Measurements from ENCODE around the gene TRERF1.

TRERF1 gene

DNA sequence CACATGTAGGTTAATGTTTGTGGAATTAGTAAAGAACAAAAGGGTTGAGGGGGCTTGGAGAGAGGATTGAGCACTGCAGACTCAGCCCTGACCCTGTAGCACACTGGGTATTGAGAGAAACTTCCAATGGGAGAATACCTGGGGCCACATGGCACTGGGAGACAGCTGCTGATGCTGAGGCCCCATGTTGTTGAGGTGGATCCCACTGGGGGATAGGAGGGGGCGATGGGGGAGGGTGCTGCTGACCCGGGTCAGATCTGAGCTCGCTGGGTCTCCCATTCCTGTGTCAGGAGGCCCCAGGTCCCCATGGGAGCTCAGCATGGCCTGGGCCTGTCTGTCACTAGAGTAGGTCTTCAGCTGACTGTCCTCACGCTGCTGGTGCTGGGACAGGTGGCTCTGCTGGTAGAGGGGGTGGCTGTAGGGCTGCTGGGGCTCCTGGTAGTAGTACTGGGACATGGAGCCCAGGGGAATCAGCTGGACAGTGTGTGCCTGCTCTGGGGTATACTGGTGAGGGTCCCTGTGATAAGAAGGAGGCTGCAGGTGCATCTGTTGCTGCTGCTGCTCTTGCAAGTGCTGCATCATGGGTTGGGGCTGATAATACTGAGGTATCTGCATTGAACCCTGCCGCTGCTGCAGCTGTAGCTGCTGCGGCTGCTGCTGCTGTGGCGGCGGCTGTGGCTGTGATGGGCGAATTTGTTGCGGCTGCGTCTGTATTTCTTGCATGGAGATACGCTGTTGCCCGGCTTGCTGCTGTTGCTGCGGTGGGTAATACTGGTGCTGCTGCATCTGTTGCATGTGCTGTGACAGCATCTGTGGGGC is 183.5 kb downstream of the TRERF1 start:
- no peak for DNase-seq

DNA sequence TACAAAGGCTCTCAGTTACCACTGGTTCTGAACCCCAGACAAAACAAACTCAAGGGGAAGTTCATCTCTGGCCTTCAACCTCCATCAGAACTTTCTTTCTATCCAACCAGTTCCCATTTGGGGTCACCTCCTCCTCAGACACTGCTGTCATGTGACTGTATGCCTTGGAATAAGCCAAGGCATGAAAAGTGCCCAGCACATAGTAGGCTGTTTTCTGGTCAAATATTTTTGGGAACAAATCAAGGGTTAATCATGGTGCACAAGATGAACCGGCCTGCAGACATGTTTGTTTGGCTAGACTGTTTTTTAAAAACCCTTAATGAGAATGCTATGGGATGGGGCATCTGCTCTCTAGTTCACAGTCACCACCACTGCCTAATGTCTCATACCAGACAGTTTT is 185.2 kb downstream of the TRERF1 start:
- no peak for DNase-seq

DNA sequence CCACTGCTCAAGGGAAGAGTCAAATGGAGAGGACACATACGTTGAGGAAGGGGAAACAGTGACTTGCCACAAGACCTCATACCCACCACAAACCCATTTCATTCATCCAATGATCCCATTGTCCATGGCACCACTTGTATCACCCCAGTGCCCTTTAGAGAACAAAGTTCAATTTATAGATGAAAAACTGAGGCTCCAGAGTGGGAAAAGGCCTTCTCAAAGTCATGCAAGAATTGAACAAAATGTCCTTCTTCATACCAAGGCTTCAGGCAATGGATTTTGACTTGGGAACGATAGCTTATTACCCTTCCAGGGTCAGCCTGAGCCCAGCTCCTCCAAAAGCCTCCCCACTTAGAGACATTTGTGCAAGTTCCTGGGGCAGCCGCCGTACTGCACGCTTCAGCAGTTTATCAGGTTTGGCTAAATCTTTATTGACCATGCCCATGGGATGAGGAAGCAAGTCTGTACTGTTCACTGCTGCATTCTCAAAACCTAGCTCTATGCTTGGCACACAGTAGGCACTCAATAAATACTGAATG is 186.8 kb downstream of the TRERF1 start:
- no peak for DNase-seq

DNA sequence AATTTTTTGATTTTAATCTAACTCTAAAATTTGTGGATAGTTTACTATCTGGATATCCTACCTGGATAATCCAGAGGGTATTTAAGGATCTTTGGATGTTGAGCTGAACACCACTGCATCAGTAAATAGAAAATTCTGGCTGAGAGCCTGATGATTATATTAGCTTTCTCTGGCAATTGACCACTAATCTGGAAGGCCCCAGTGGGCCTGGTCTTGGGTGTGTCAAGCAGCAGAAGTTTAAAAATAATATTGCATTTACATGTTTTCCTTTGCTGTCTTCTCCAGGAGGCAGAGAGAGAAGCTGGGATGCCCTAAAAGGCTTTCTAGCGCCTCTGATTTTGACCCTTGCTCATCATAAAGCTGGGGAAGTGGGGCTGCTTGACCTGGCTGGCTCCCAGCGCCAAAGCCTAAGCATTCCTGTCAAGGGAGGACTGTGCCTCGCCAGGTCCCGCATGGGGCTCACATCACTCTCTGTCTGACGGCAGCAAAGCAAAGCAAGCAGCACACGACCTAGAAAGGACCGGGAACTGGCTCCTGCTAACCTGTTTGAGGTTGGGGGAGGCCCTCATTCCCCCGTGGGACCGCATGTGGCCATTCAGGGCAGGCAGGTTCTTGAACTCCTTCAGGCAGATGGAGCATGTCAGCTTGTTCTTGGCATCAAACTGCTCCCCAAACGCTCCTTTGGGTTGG is 187.4 kb downstream of the TRERF1 start:
- DNase-seq = no peak

DNA sequence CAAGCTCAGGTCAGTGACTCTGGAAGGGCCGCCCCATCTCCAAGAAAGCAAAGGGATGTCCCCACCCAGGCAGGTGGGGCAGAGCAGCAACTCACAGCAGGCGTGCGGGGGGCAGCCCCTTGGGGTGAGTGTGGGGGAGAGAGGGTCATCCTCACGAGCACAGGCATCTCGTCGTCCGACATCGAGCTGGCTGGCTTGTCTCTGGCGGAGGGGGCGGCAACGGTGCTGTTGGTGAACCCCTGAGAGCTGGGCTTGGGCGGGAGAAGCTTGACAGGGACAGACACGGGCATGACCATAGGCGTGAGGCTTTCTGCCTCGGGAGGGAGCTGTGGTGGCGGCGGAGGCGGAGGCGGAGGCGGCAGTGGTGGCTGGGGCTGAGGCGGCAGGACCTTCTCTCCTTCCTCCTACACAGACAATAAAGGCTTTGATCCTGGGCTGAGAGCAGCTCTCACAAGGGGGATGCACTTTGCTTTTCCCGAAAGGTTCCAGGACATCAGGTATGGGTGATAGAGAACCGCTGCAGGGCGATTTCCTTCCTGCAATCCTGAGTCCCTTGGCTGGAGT is 188.5 kb downstream of the TRERF1 start:
- DNase-seq = no peak

DNA sequence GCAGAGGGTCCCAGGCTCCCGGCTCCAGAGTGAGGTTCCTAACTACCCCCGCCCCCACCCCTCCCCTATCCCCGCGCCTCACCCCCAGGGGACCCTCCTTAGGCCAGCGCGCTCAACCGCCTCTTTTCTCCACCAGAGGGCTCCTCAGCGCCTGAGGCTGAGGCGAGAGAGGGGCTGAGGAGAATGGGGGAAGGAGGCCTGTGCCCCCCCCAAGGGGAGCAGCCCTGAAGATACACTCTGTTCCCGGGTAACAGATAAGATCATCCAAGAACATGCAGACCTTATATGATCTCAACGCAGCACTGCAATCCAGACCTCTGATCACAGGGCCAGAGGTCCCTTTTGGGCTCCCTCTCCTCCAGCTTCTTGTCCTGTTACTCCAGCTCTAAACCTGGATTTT is 190.8 kb downstream of the TRERF1 start:
- no peak for DNase-seq

DNA sequence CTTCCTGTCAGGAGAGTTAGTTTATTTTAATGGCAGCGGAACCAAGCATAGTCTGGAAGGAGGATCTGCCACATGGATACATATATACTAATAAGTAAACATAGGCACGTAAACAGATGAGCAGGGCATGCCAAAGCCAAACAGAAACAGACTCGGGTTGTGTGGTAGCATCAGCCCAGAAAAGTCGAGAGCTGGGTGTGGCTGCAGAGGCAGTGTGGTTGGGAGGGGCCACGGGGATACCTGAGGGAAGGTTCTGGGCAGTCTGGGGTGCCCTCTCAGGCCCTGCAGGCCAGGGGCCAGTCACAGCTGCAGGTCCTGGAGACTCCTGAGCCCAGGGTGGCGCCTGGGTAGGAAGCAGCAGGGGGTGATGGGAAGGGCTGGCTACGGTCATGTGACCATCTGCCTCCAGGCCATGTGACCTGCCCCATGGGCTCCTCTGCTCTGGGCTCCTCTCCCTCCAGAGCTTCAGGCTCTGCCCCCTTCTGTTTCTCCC is 191.3 kb downstream of the TRERF1 start:
- DNase-seq = no peak

DNA sequence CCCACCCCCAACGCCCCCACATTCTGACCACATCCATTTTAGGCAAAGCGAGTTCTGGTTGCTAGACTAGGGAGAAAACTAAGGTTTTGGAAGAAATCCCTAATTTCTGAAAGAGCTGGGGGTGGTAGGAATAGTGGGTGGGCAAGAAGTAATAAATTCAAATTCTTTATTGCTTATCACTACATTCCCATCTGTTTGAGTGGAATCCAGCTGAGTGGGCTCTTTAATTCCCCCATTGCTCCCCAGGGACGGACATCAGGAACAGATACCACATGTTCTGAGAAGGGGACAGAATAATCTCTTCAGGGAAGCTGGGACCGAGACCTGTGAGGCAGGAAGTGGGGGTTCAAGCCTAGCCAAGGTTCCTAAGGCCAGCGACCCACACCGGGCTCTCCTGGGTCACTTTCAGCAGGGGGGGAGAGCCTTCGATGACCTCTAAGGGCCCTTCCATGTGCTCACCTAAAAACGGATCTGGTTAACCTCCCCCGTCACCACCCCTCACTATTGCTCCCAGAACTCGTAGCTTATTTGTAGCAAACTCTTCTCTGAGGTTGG is 191.8 kb downstream of the TRERF1 start:
- DNase-seq = no peak

DNA sequence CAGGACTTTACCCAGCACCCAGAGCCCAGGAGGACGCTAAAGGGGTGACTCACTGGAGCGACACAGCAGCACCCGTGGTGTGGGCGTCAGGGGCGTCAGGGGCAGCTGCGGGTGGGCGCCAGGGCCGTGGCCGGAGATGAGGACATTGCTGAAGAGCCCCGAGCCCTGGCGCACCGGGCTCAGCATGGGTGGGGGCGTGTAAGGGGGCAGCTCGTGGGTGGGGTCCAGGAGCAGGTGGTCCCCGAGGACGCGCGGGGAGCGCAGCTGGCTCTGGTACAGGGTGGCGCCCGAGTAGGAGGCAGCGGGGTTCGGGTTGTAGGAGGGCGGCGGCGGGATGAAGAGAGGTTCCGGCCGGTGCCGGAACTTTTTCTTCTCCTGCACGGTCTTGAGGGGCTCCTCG is 192.4 kb downstream of the TRERF1 start:
- DNase-seq = no peak

DNA sequence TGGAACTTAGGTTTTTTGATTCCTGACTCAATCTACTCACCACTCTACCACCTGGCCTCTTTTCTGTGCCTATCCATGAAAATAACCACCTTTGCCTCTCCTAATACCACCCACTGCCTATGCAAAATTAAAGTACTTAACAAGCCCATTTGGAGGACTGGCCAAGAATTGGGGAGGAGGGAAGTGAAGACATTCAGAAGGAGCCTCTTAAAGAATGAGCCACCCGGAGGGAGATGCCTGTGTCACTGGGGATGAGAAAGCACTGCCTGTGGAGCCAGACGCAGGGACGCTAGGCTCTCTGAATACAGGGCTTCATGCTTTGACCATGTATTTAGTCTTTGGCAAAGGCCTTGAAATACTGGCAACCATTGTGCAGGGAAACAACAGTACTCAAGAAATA is 194.1 kb downstream of the TRERF1 start:
- DNase-seq = no peak

DNA sequence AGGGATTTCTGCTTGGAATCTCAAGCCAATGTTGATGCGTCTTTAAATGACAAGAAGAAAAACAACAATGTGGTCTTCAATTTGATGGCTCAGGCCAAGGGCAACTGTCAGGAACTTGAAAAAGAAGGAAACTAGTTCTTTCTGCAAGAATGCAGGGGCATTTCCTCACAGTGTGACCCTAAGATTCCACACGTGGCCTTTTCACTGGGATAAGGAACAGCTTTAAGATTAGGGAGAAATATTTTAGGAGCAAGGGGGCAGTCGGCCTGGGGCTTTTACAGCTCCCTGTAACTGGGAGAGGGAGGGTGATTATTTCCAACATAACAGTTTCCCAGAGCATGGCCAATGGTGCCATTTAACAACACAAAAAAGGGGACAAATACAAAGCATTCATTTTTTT is 194.7 kb downstream of the TRERF1 start:
- no peak for DNase-seq

DNA sequence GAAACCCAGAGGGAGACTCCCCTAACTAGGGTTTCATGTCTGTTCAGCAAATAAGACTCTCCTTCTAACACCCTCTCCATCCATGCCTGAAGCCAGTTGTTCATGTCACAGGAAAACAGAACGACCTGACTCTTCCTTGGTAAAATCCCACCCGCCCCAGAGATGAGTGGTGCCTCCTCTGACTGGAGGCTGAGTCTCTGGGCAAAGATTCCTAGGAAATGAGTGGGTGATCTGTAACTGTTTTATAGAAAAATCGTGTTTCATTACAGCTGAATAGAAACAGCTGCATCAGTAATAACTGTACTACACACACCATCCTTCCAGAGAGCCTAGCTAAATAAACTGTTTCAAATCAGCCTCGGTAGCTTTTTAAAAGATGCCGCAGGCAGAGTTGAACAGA is 196.7 kb downstream of the TRERF1 start:
- no peak for DNase-seq

DNA sequence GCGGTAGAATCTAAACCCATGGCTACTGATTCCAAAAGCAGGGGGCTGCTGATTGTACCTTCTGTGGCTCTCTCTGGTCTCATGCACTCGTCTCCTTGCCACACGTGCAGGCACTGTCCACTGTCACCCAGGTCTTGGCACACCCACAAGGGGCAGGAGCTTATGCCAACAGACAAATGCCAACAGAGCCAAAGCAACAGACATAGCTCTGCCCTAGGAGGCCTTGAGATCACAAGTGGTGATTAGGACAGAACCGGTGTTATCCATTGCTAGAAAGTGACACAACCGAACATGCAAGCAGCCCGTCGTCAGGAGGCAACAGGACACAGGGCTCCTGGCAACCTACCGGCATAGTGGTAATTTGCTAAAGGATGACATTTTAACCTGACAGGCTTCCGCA is 197.2 kb downstream of the TRERF1 start:
- DNase-seq = no peak

DNA sequence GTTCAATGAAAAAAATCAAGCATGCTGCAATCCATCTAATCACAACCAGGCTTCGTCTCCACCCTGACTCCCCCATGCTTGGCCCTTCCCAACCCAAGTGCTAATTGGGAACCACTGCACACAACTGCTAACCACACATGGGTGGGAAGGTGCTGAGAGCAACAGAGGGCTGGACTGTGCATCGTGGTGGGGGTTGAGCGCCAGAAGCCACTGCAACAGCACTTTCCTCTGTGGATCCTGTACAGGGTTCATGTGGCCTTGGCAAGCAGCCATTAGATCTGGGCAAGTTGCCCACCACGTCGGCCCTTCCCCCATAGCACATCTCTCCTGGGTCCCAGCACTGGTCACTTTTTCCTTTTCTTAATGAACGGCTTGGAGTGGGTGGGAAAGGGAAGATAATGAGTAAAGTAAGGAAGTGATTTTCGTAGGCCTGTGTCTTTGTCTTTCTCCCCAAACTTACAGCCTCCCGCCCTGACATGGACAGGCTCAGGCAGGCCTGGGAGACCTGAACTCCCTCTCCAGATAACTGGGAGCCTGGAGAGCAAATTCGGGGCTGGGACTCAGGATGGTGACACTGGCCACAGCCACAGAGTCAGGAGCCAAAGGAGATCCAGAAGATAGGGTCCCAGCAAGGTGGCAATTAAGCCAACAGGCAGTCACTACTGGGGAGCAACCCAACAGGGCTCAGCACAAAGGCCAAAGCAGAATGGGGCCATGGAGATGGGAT is 199.7 kb downstream of the TRERF1 start:
- no peak for DNase-seq

DNA sequence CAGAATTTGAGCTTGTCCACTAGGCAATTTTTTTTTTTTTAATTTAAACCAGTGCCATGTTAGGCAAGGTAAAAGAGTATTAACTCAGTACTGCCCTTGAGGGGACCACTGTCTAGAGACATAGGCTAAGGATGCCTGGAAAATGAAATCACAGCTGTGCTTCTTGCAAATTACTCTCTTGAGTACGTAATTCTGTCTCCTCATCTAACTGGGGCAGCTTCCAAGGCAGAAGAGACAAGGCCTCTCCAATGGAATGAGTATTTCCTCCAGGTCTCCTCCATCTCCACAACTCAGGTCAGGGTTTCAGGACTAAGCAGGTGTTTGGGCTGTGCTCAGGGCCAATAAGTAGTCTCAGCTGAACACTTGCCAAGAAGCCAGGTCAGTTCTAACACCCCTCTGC is 200.2 kb downstream of the TRERF1 start:
- no peak for DNase-seq

DNA sequence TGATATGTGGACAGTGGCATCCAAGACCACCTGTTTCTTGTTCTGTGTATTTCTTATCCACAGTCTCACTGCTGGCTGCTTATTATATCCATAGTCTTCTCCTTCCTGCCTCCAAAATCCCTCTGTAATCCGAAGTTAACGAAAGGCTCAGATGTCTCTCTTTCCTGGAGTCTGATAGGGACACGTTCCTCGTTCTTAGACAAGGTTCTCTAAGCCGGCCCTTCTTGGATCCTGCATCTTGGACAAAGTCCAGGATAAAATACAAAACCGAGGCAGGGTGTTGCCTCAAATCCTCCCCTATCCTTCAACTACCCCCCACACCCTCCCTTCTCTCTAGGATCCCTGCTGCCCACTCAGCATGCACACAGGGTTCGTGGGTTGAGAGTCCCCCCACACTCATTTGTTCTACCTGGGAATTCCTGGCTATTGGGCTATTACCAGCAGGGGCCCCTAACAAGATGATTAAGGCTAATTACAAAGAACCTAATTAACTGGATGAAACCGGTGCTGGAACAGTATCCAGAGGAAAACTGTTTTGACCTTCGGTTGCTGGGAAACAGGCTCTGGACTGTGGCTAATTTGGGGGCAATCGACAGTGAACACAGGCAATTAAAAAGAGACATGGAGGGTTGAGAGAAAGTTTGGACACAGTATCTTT is 201.3 kb downstream of the TRERF1 start:
- DNase-seq = no peak

DNA sequence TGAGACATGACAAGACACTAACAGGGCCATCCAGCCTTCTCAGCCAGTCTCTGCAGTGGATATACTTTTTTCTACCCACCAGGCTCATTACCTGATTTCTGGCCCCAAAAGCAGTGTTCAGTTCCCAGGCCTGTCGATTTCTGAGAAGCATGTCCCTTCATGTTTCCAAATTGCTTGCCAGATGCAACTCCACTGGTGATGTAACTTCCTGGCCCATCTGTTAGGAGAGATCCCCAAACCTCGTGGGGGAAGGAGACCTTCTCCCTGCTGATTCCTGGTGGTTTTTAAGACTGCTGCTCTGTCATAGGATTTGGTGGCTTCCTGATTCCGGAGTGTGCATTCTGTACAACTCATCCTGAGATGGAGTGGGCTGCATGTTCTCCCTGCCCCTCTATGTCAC is 202.4 kb downstream of the TRERF1 start:
- peak; percentile 18 for DNase-seq

DNA sequence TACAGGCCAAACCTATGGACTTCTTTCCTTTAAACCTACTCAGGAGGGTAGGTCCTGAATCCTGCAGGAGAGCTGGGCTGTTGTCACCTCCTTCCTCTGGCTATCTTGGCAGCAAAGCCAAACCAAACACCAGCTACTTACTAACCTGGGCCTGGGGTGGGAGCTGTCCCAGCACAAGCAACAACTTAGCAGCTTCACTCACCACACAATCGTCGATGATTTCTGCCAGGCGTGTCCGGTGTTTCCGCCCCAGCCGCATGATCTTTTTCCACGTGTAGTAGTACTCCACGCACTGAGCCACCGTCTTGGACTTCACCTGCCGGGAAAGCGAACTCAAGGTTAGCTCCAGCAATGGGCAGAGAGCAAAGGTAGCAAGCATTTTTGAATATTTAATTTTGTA is 208.7 kb downstream of the TRERF1 start:
- DNase-seq = no peak

DNA sequence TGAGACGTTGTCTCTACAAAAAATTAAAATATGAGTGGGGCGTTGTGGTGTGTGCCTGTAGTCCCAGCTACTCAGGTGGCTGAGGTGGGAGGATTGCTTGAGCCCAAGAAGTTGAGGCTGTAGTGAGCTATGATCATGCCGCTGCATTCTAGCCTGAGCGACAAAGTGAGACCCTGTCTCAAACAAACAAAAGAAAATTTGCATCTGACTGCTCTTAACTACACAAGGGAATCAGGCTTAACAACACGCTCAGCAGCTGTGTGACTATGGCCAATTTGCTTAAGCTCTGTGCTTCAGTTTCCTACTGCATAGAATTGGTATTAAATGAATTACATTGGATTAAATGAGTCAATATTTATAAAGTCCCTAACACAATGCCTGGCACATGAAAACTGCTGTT is 209.8 kb downstream of the TRERF1 start:
- DNase-seq = no peak

DNA sequence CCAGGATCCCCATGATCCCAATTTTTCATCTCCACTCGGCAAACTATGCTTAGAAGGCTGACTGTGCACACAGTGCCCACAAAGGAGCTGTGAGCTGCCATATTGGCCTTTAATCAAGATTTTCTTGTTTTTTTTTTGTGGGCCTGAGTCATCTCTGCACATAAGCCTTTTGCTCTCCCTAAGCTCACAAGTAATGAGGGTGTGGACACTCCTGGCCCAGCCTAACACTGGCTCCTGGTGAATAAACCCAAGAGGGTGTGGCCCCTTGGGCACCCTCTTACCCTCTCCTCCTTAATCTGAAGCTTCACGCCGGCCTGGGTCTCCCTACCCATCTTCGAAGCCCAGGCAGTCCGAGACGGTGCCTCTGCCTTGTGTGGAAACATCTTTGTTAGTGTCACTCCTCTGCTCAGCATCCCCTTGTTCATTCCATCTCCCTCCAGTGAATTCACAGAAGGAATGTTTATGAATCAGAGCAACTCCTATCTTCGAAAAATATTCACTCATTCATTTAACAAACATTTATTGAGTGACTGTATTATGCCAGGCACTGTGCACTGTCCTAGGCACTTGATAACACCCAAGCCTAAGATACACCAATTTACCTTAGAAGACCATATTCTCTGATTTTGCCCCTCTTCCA is 211.9 kb downstream of the TRERF1 start:
- DNase-seq = no peak

DNA sequence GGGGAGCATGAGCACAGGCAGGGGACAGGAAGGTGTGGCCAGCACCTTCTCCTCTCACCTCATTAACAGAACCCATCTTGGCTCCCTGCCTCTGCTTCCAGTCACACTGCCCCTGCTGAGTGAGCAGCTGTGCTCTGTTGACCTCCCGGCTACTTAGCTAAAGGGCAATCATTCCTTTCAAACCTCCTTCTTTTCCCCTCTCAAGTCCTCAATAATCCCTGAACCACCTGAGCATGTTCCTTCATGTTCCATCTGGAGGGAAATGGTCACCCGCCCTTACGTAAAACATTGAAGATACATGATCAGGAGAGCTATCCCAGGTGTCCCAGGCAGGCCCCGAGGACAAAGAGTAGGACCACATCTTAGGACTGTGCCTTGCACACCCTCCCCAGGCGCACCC is 212.4 kb downstream of the TRERF1 start:
- no peak for DNase-seq

DNA sequence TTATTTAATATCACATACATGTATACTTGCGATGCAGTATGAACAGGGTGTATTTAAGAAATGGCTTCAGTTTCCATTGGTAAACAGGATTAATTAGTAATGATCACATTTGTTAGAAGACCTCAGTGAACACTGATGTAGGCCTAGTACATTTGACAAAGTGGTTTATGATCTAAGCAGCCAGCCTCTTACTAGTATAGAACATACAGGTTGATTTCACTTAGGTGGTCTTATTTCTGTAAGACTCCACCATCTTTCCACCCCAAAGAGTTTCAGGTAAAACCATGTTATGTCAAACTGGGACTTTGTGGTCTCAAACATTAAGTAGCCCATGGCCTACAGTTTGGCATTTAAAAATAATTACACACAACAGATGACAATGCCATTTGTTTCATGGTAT is 213.9 kb downstream of the TRERF1 start:
- DNase-seq = no peak
